ENCODE measurements around the gene ANKFN1. TPM values are rescaled to one million over a fixed set of nuclear protein-coding genes. Genes with fewer than 3 reads are reported as not detected.

The ANKFN1 gene
- polyA plus RNA-seq, 3 donors, result not detected

DNA sequence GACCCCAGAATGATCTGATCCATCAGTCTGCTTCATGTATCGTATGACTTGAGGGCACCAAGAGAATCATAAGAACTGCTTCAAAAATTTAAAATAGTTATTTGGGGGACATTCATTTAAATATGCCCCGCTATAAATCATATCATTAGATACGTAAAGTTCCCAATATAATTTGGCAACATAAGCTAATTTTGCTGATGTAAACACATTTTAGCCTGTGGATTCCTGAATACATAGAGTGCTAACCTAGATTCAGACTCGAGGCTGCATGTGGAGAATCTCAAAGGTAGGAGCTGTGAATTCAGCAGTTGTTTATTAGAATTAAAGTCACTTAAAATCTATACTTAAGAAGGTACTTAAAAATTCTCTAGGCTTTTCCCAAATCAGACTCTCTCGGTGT is 24.9 kb downstream of the ANKFN1 start:
- Histone ChIP-seq H3K4me1 (ENCODE audit: control insufficient read depth in 1 of 2, insufficient read depth in 2 of 2, low read length in 2 of 2) (no peaks in the 10 kb centered on the region), H3K9me3 (replicated peaks in 1 of 2; ENCODE audit: control insufficient read depth in 1 of 2, insufficient read depth in 1 of 2, low read length in 2 of 2) (no peaks in the 10 kb centered on the region), H2AFZ (ENCODE audit: insufficient read depth, low read depth, low read length, poor library complexity, severe bottlenecking) (no peak overlapping the region), H3K27me3 (ENCODE audit: control insufficient read depth in 2 of 2, insufficient read depth in 2 of 2, low read length in 2 of 2) (no peaks in the 10 kb centered on the region), H3K4me2 (replicated peaks; ENCODE audit: extremely low read depth, low read length, poor library complexity, severe bottlenecking) (no peak overlapping the region), H3K9ac (ENCODE audit: insufficient read depth, low read length, poor library complexity, severe bottlenecking) (no peak overlapping the region), H4K20me1 (ENCODE audit: insufficient read depth, low read length) (no peaks in the 10 kb centered on the region), H3K4me3 (replicated peaks in 1 of 3; ENCODE audit: low read depth in 2 of 3, low read length in 3 of 3) (no peak overlapping the region), H3K36me3 (replicated peaks in 1 of 2; ENCODE audit: control insufficient read depth in 1 of 2, insufficient read depth in 2 of 2, low read length in 2 of 2) (no peaks in the 10 kb centered on the region), H3K27ac (ENCODE audit: low read depth in 1 of 2, low read length in 2 of 2) (no peak overlapping the region), H3K79me2 (ENCODE audit: insufficient read depth, low read length) (no peaks in the 10 kb centered on the region)
- no peaks in the 10 kb centered on the region for H3K27me3 Mint-ChIP-seq (ENCODE audit: low read depth in 3 of 3)
- H3K4me1 Mint-ChIP-seq, result no peaks in the 10 kb centered on the region
- no peak for DNase-seq
- no CpG with 5 or more reads among the region's 5 CpGs for whole genome bisulfite sequencing (ENCODE audit: insufficient coverage)
- intact Hi-C loops (cut with micrococcal nuclease), result no loop called here
- no peak overlapping the region for H3K27ac Mint-ChIP-seq
- H3K9me3 Mint-ChIP-seq, result no peaks in the 10 kb centered on the region
- TF ChIP-seq, protein P1, sequence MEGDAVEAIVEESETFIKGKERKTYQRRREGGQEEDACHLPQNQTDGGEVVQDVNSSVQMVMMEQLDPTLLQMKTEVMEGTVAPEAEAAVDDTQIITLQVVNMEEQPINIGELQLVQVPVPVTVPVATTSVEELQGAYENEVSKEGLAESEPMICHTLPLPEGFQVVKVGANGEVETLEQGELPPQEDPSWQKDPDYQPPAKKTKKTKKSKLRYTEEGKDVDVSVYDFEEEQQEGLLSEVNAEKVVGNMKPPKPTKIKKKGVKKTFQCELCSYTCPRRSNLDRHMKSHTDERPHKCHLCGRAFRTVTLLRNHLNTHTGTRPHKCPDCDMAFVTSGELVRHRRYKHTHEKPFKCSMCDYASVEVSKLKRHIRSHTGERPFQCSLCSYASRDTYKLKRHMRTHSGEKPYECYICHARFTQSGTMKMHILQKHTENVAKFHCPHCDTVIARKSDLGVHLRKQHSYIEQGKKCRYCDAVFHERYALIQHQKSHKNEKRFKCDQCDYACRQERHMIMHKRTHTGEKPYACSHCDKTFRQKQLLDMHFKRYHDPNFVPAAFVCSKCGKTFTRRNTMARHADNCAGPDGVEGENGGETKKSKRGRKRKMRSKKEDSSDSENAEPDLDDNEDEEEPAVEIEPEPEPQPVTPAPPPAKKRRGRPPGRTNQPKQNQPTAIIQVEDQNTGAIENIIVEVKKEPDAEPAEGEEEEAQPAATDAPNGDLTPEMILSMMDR (IDR thresholded peaks at IDR 0.05), result no peak
- no peaks in the 10 kb centered on the region for H3K36me3 Mint-ChIP-seq
- no peak overlapping the region for H3K4me3 Mint-ChIP-seq

DNA sequence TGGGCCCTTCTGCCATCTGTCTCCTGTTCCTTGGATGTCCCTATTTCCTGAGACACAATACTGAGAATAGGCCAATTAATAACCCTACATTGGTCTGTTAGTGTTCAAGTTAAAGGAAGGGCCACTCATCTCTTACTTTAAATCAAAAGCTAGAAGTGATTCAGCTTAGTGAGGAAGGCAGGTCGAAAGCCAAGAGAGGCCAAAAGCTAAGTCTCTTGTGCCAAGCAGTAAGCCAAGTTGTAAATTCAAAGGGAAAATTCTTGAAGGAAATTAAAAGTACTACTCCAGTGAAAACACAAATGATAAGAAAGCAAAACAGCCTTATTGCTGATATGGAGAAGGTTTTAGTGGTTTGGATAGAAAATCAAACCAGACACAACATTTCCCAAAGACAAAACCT is 28.8 kb downstream of the ANKFN1 start:
- WGBS (ENCODE audit: insufficient coverage), result no CpG with 5 or more reads among the region's 1 CpG
- intact Hi-C loops (cut with micrococcal nuclease), result no loop called here
- H3K27me3 Mint-ChIP-seq (ENCODE audit: low read depth in 3 of 3), result no peaks in the 10 kb centered on the region

More for the DNA sequence above, 28.8 kb downstream of the ANKFN1 start:
- Histone ChIP-seq H3K4me2 (replicated peaks; ENCODE audit: extremely low read depth, low read length, poor library complexity, severe bottlenecking) (no peak overlapping the region), H4K20me1 (ENCODE audit: insufficient read depth, low read length) (no peaks in the 10 kb centered on the region), H3K4me1 (ENCODE audit: control insufficient read depth in 1 of 2, insufficient read depth in 2 of 2, low read length in 2 of 2) (no peaks in the 10 kb centered on the region), H3K27me3 (ENCODE audit: control insufficient read depth in 2 of 2, insufficient read depth in 2 of 2, low read length in 2 of 2) (no peaks in the 10 kb centered on the region), H3K9ac (ENCODE audit: insufficient read depth, low read length, poor library complexity, severe bottlenecking) (no peak overlapping the region), H3K4me3 (replicated peaks in 1 of 3; ENCODE audit: low read depth in 2 of 3, low read length in 3 of 3) (no peak overlapping the region), H3K9me3 (replicated peaks in 1 of 2; ENCODE audit: control insufficient read depth in 1 of 2, insufficient read depth in 1 of 2, low read length in 2 of 2) (no peaks in the 10 kb centered on the region), H2AFZ (ENCODE audit: insufficient read depth, low read depth, low read length, poor library complexity, severe bottlenecking) (no peak overlapping the region), H3K36me3 (replicated peaks in 1 of 2; ENCODE audit: control insufficient read depth in 1 of 2, insufficient read depth in 2 of 2, low read length in 2 of 2) (no peaks in the 10 kb centered on the region), H3K79me2 (ENCODE audit: insufficient read depth, low read length) (no peaks in the 10 kb centered on the region), H3K27ac (ENCODE audit: low read depth in 1 of 2, low read length in 2 of 2) (no peak overlapping the region)
- DNase-seq, result no peak
- Mint-ChIP-seq H3K4me3 (no peak overlapping the region), H3K27ac (no peak overlapping the region), H3K36me3 (no peaks in the 10 kb centered on the region), H3K4me1 (no peaks in the 10 kb centered on the region), H3K9me3 (peaks cover 0 to 3% (median 0%) of the 10 kb centered on the region in 7 donors)
- TF ChIP-seq, protein P1 (IDR thresholded peaks at IDR 0.05), result no peak
